Fibroblast of lung (primary cell): ENCODE measurements around the gene NUP93. TPM values are rescaled to one million over a fixed set of nuclear protein-coding genes. Genes with fewer than 3 reads are reported as not detected.
A peak's percentile ranks its signal among the peaks of the same experiment; 100 is the strongest.

ENCODE experiments used
- DNase-seq, 2 donors: peaks; one replicate each; pipeline versions ENCODE4 v3.0.0 to v3.0.0-alpha.2; 2010; ENCODE audit warnings: low read depth in 2 of 2
- H2AFZ ChIP-seq: 2 replicates; pipeline ENCODE4 v1.5.1; 2012; ENCODE audit warnings: low read length, control low read depth, inconsistent platforms
- H3K27ac ChIP-seq: 2 replicates; pipeline ENCODE4 v1.5.1; 2011; ENCODE audit warnings: low read length, control low read depth; ENCODE audit not compliant: insufficient read depth
- H3K27me3 ChIP-seq: 2 replicates; pipeline ENCODE4 v1.5.1; 2011; ENCODE audit warnings: mild to moderate bottlenecking, low read length; ENCODE audit not compliant: control insufficient read depth, insufficient read depth
- H3K36me3 ChIP-seq: 2 replicates; pipeline ENCODE4 v1.5.1; 2011; ENCODE audit warnings: low read length; ENCODE audit not compliant: control insufficient read depth, insufficient read depth
- H3K4me1 ChIP-seq: 2 replicates; pipeline ENCODE4 v1.5.1; 2011; ENCODE audit warnings: low read length; ENCODE audit not compliant: control insufficient read depth, insufficient read depth; ENCODE audit errors: extremely low read depth
- H3K4me2 ChIP-seq: 2 replicates; pipeline ENCODE4 v1.5.1; 2011; ENCODE audit warnings: low read length, control low read depth; ENCODE audit not compliant: insufficient read depth; ENCODE audit errors: extremely low read depth
- H3K4me3 ChIP-seq, 4 experiments: fragments of 200-600 bp in 1 of 4; sonication (generic) in 1 of 4; replicated peaks in 1 of 4; 2 replicates each; pipeline ENCODE4 v1.5.1; 2011 to 2016; ENCODE audit warnings: low read length in 4 of 4, low read depth in 3 of 4, mild to moderate bottlenecking in 3 of 4, control low read depth in 2 of 4, inconsistent platforms in 1 of 4, mixed read lengths in 1 of 4; ENCODE audit not compliant: insufficient read depth in 1 of 4; ENCODE audit errors: control extremely low read depth in 1 of 4
- H3K79me2 ChIP-seq: 2 replicates; pipeline ENCODE4 v1.5.1; 2012; ENCODE audit warnings: mild to moderate bottlenecking, low read length, inconsistent platforms; ENCODE audit not compliant: control insufficient read depth, insufficient read depth
- H3K9ac ChIP-seq: 2 replicates; pipeline ENCODE4 v1.5.1; 2011; ENCODE audit warnings: mild to moderate bottlenecking, low read length, control low read depth; ENCODE audit not compliant: insufficient read depth
- H3K9me3 ChIP-seq: 2 replicates; pipeline ENCODE4 v1.5.1; 2012; ENCODE audit warnings: low read depth, low read length; ENCODE audit not compliant: control insufficient read depth, insufficient read depth
- H4K20me1 ChIP-seq: 2 replicates; pipeline ENCODE4 v1.5.1; 2011; ENCODE audit warnings: low read length; ENCODE audit not compliant: control insufficient read depth, insufficient read depth; ENCODE audit errors: extremely low read depth
- CTCF ChIP-seq, 2 donors: IDR thresholded peaks in 1 of 2; conservative IDR thresholded peaks in 1 of 2; 1 replicate in 1 of 2; 2 replicates in 1 of 2; pipeline ENCODE4 v1.5.1; 2011 to 2012; ENCODE audit warnings: low read length in 2 of 2, control low read depth in 1 of 2, inconsistent platforms in 1 of 2, low read depth in 1 of 2, mild to moderate bottlenecking in 1 of 2
- EZH2 ChIP-seq: IDR thresholded peaks from 2 replicates; pipeline ENCODE4 v1.5.1; 2012; ENCODE audit warnings: low read length, control low read depth, mild to moderate bottlenecking; ENCODE audit errors: missing control alignments
- polyA plus RNA-seq, 2 donors: library from polyadenylated mRNA; depleted of rRNA in 1 of 2; stranded (reverse) in 1 of 2; unstranded in 1 of 2; fragments of >200 nt; gene quantifications; 2 replicates each; pipeline ENCODE4 v1.2.1, GENCODE V29; 2011 to 2012; ENCODE audit warnings: missing spikeins in 1 of 2
- total RNA-seq: library from RNA; depleted of rRNA; stranded (reverse); fragments of >200 nt; gene quantifications from 2 replicates; pipeline ENCODE4 v1.2.1, GENCODE V29; 2014

NUP93 gene
- total and polyA plus RNA-seq, 2 donors (not counting 1 experiment from before 2014, with no cell fraction given): 37.6 to 42.9 TPM

- Histone ChIP-seq H3K4me2 (no peak overlapping the region), H3K9me3 (no peaks in the 10 kb centered on the region), H3K4me1 (no peaks in the 10 kb centered on the region), H3K9ac (no peak overlapping the region), H3K79me2 (no peaks in the 10 kb centered on the region), H3K36me3 (no peaks in the 10 kb centered on the region), H3K4me3 (no peak overlapping the region), H4K20me1 (no peaks in the 10 kb centered on the region), H3K27me3 (no peaks in the 10 kb centered on the region), H3K27ac (no peak overlapping the region), H2AFZ (no peak overlapping the region)
- no peak for DNase-seq
- TF ChIP-seq CTCF (conservative IDR thresholded peaks at IDR 0.05 in 1 of 2, IDR thresholded peaks at IDR 0.05 in 1 of 2; ENCODE audit: low read depth in 1 of 2, low read length in 2 of 2) (no peak), EZH2 (no peak)
Observed at GRCh38 chr16:56797861-56798260, 67.9 kb downstream of the NUP93 start.

- Histone ChIP-seq H3K79me2 (no peaks in the 10 kb centered on the region), H3K4me1 (no peaks in the 10 kb centered on the region), H3K4me2 (no peak overlapping the region), H3K9me3 (no peaks in the 10 kb centered on the region), H2AFZ (no peak overlapping the region), H3K27ac (no peak overlapping the region), H3K4me3 (no peak overlapping the region), H3K9ac (no peak overlapping the region), H3K36me3 (no peaks in the 10 kb centered on the region), H3K27me3 (no peaks in the 10 kb centered on the region), H4K20me1 (no peaks in the 10 kb centered on the region)
- no peak for DNase-seq
- TF ChIP-seq CTCF (conservative IDR thresholded peaks at IDR 0.05 in 1 of 2, IDR thresholded peaks at IDR 0.05 in 1 of 2; ENCODE audit: low read depth in 1 of 2, low read length in 2 of 2) (no peak), EZH2 (no peak)
Observed at GRCh38 chr16:56798955-56799354, 69.0 kb downstream of the NUP93 start.

GRCh38 chr16:56800355-56800754, 70.4 kb downstream of the NUP93 start:
- DNase-seq: peak in 1 of 2 donors; percentile 29
- no peak overlapping the region for H3K4me2 ChIP-seq

More at GRCh38 chr16:56800355-56800754, 70.4 kb downstream of the NUP93 start:
- H3K36me3 ChIP-seq: no peaks in the 10 kb centered on the region
- H3K4me1 ChIP-seq: no peaks in the 10 kb centered on the region
- H4K20me1 ChIP-seq: no peaks in the 10 kb centered on the region
- H3K27me3 ChIP-seq: no peaks in the 10 kb centered on the region
- no peak overlapping the region for H2AFZ ChIP-seq
- H3K9me3 ChIP-seq: no peaks in the 10 kb centered on the region
- TF ChIP-seq EZH2 (no peak), CTCF (conservative IDR thresholded peaks at IDR 0.05 in 1 of 2, IDR thresholded peaks at IDR 0.05 in 1 of 2; ENCODE audit: low read depth in 1 of 2, low read length in 2 of 2) (no peak)
- H3K9ac ChIP-seq: no peak overlapping the region
- no peak overlapping the region for H3K27ac ChIP-seq
- H3K4me3 ChIP-seq: no peak overlapping the region
- H3K79me2 ChIP-seq: no peaks in the 10 kb centered on the region
